Activated gamma-delta T cell (primary cell): ENCODE data around the gene CCDC154.

Experiments used
- DNase-seq: peaks from one replicate; lab custom pipeline; 2025; lab: John Stamatoyannopoulos, UW

CCDC154 gene

GRCh38 chr16:1438229-1439057 is 5.9 kb downstream of the CCDC154 start:
- no peak for DNase-seq

GRCh38 chr16:1437606-1438005 is 6.8 kb downstream of the CCDC154 start:
- DNase-seq = no peak

- DNase-seq = no peak
These were observed 7.5 kb downstream of the CCDC154 start for GRCh38 chr16:1436731-1437355.

GRCh38 chr16:1435921-1436697 is 8.2 kb downstream of the CCDC154 start:
- no peak for DNase-seq

GRCh38 chr16:1434644-1435592 is 9.4 kb downstream of the CCDC154 start:
- no peak for DNase-seq

GRCh38 chr16:1433756-1434155 is 10.6 kb downstream of the CCDC154 start:
- no peak for DNase-seq

- no peak for DNase-seq
These were observed 11.1 kb downstream of the CCDC154 start for GRCh38 chr16:1433263-1433560.

GRCh38 chr16:1432388-1433262 is 11.7 kb downstream of the CCDC154 start:
- DNase-seq = no peak

GRCh38 chr16:1431497-1432270 is 12.7 kb downstream of the CCDC154 start:
- no peak for DNase-seq

GRCh38 chr16:1430759-1431496 is 13.4 kb downstream of the CCDC154 start, which contains the start of gene PERCC1:
TSS of gene PERCC1 (plus strand) at chr16:1431078. CDS start at chr16:1432594, 1,516 bp downstream.
- no peak for DNase-seq

- DNase-seq = no peak
These were observed 14.1 kb downstream of the CCDC154 start for GRCh38 chr16:1430214-1430758.

- DNase-seq = no peak
These were observed 14.7 kb downstream of the CCDC154 start for GRCh38 chr16:1429631-1430030.

- DNase-seq = no peak
These were observed 15.3 kb downstream of the CCDC154 start for GRCh38 chr16:1429012-1429411.

- DNase-seq = no peak
These were observed 15.8 kb downstream of the CCDC154 start for GRCh38 chr16:1428511-1428910.

- DNase-seq = no peak
These were observed 16.6 kb downstream of the CCDC154 start for GRCh38 chr16:1427473-1428461.

- DNase-seq = no peak
These were observed 17.5 kb downstream of the CCDC154 start for GRCh38 chr16:1426734-1427471.
